Pons (tissue), 1 donor: ENCODE results near the gene LRRC15.

ENCODE experiments used
- DNase-seq: peaks from one replicate; pipeline ENCODE4 v3.0.0-alpha.2; 2016; ENCODE audit warnings: low spot score

Gene LRRC15

GRCh38 chr3:194316918-194317317 lies 52.6 kb downstream of the LRRC15 start:
- no peak for DNase-seq

- no peak for DNase-seq
Measured at GRCh38 chr3:194315965-194316361, 53.6 kb downstream of the LRRC15 start.

GRCh38 chr3:194315088-194315964 lies 54.2 kb downstream of the LRRC15 start:
- peak; percentile 56 for DNase-seq

GRCh38 chr3:194314388-194315068 lies 55.0 kb downstream of the LRRC15 start:
- DNase-seq = no peak

- DNase-seq = no peak
Measured at GRCh38 chr3:194313560-194314387, 55.8 kb downstream of the LRRC15 start.

- no peak for DNase-seq
Measured at GRCh38 chr3:194312743-194313281, 56.7 kb downstream of the LRRC15 start.

GRCh38 chr3:194312186-194312742 lies 57.3 kb downstream of the LRRC15 start:
- no peak for DNase-seq

- DNase-seq = no peak
Measured at GRCh38 chr3:194311000-194311399, 58.5 kb downstream of the LRRC15 start.

GRCh38 chr3:194310060-194310835 lies 59.3 kb downstream of the LRRC15 start:
- DNase-seq = no peak

GRCh38 chr3:194308601-194309449 lies 60.7 kb downstream of the LRRC15 start:
- no peak for DNase-seq

GRCh38 chr3:194307849-194308248 lies 61.7 kb downstream of the LRRC15 start:
- no peak for DNase-seq

GRCh38 chr3:194306771-194307640 lies 62.5 kb downstream of the LRRC15 start:
- DNase-seq = no peak

- DNase-seq = no peak
Measured at GRCh38 chr3:194306109-194306686, 63.3 kb downstream of the LRRC15 start.

- DNase-seq = no peak
Measured at GRCh38 chr3:194305356-194306108, 64.0 kb downstream of the LRRC15 start.
